ENCODE data around the gene MGME1. TPM values are rescaled to one million over a fixed set of nuclear protein-coding genes. Genes with fewer than 3 reads are reported as not detected.

MGME1 gene
- total RNA-seq, 1 donor = 8.3 TPM

DNA sequence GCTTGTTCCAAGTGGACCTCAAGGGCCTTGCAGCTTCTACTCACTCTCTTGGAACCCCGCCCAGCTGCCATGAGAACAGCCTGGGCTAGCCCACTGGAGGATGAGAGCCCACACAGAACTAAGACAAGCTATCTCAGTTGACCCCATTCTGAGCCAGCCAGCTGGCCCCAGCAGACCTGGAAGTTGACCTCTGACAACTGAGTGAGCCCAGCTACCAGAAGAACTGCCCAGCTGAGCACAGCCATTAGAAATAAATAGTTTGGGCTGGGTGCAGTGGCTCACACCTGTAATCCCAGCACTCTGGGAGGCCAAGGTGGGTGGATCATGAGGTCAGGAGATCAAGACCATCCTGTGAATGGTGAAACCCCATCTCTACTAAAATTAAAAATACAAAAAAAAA is 37.3 kb upstream of the MGME1 start:
- Histone ChIP-seq H3K79me2 (ENCODE audit: insufficient read depth, low read length) (no peaks in the 10 kb centered on the region), H3K27me3 (ENCODE audit: insufficient read depth, low read length) (no peaks in the 10 kb centered on the region), H4K20me1 (ENCODE audit: insufficient read depth, low read length) (no peaks in the 10 kb centered on the region), H3K36me3 (ENCODE audit: insufficient read depth, low read length) (no peaks in the 10 kb centered on the region), H3K4me3 (ENCODE audit: insufficient read depth, low read length) (no peak overlapping the region), H3K4me2 (ENCODE audit: insufficient read depth, low read length) (no peak overlapping the region), H3K27ac (ENCODE audit: low read depth, low read length) (no peak overlapping the region), H2AFZ (ENCODE audit: low read length) (no peak overlapping the region), H3K4me1 (ENCODE audit: insufficient read depth, low read length) (peaks cover 39% of the 10 kb centered on the region), H3K9me3 (ENCODE audit: low read depth, low read length) (no peaks in the 10 kb centered on the region)
- DNase-seq (ENCODE audit: insufficient read length, low spot score, missing footprints) = no peak
- TF ChIP-seq, protein P1, sequence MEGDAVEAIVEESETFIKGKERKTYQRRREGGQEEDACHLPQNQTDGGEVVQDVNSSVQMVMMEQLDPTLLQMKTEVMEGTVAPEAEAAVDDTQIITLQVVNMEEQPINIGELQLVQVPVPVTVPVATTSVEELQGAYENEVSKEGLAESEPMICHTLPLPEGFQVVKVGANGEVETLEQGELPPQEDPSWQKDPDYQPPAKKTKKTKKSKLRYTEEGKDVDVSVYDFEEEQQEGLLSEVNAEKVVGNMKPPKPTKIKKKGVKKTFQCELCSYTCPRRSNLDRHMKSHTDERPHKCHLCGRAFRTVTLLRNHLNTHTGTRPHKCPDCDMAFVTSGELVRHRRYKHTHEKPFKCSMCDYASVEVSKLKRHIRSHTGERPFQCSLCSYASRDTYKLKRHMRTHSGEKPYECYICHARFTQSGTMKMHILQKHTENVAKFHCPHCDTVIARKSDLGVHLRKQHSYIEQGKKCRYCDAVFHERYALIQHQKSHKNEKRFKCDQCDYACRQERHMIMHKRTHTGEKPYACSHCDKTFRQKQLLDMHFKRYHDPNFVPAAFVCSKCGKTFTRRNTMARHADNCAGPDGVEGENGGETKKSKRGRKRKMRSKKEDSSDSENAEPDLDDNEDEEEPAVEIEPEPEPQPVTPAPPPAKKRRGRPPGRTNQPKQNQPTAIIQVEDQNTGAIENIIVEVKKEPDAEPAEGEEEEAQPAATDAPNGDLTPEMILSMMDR (IDR thresholded peaks at IDR 0.05; ENCODE audit: extremely low read depth, low read depth, low read length) = no peak

DNA sequence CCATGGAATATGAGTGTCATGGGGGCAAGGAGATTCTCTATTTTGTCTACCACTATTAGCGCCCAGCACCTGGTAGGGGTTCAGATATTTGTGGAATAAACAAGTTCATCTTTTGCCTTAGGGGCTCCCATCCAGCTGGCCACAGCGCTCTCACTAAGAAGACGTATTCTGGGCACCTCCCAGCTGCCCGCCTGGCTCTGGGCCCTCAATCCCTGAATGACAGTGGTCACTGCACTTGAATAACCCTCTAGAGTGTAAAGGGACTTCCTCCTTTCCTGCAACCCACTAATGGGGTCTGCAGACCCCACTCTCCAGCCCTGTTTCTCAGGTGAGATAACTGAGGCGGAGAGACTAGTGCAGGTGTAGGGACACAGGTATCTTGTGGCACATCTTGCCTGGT is 36.4 kb upstream of the MGME1 start:
- Histone ChIP-seq H3K36me3 (ENCODE audit: insufficient read depth, low read length) (no peaks in the 10 kb centered on the region), H3K4me1 (ENCODE audit: insufficient read depth, low read length) (peaks cover 48% of the 10 kb centered on the region), H3K27ac (ENCODE audit: low read depth, low read length) (no peak overlapping the region), H3K4me2 (ENCODE audit: insufficient read depth, low read length) (no peak overlapping the region), H3K4me3 (ENCODE audit: insufficient read depth, low read length) (no peak overlapping the region), H3K27me3 (ENCODE audit: insufficient read depth, low read length) (no peaks in the 10 kb centered on the region), H2AFZ (ENCODE audit: low read length) (no peak overlapping the region), H3K9me3 (ENCODE audit: low read depth, low read length) (no peaks in the 10 kb centered on the region), H4K20me1 (ENCODE audit: insufficient read depth, low read length) (no peaks in the 10 kb centered on the region), H3K79me2 (ENCODE audit: insufficient read depth, low read length) (no peaks in the 10 kb centered on the region)
- no peak for DNase-seq (ENCODE audit: insufficient read length, low spot score, missing footprints)
- TF ChIP-seq, protein P1 (IDR thresholded peaks at IDR 0.05; ENCODE audit: extremely low read depth, low read depth, low read length) = no peak

DNA sequence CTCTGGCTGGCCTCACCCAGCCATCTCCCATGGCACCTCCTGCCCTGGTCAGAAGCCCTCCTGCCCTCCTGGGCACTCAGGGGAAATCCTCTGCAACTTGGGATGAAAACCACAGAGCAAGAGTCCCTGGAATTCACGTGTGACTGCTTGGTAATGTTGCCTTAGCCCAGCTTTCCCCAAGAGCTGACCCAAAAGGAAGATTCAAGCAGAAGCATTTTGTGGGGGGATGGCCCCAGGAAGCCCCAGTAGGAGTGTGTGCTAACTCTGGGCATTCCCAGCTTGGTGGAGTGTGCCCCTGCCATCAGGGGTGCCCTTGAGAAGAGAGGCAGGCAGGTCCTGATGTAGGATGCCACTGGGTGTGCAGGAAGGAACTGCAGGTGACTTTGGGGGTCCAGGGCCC is 35.7 kb upstream of the MGME1 start:
- Histone ChIP-seq H3K27ac (ENCODE audit: low read depth, low read length) (no peak overlapping the region), H3K4me2 (ENCODE audit: insufficient read depth, low read length) (no peak overlapping the region), H4K20me1 (ENCODE audit: insufficient read depth, low read length) (no peaks in the 10 kb centered on the region), H3K79me2 (ENCODE audit: insufficient read depth, low read length) (no peaks in the 10 kb centered on the region), H3K9me3 (ENCODE audit: low read depth, low read length) (no peaks in the 10 kb centered on the region), H3K36me3 (ENCODE audit: insufficient read depth, low read length) (no peaks in the 10 kb centered on the region), H3K27me3 (ENCODE audit: insufficient read depth, low read length) (no peaks in the 10 kb centered on the region), H3K4me1 (ENCODE audit: insufficient read depth, low read length) (peaks cover 50% of the 10 kb centered on the region), H2AFZ (ENCODE audit: low read length) (no peak overlapping the region), H3K4me3 (ENCODE audit: insufficient read depth, low read length) (no peak overlapping the region)
- DNase-seq (ENCODE audit: insufficient read length, low spot score, missing footprints) = peak; percentile 58
- TF ChIP-seq, protein P1 (IDR thresholded peaks at IDR 0.05; ENCODE audit: extremely low read depth, low read depth, low read length) = no peak

DNA sequence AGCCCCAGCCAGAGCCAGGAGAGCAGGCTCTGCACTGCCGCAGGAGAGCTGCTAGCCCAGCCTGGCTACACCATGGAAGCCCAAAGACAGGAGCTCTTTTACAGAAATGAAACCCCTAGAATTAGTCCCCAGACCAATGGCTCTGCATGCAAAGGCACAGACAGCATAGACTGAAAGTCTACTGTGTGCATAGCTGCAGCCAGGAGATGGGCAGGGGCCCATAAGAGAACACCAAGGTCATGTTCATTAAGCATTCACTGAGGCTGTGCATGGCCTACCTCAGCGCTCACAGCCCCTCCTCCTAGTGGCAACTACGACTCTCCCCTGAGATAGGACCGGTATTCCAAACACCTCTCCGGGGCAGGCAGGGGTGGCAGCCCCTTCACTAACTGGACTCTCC is 35.1 kb upstream of the MGME1 start:
- Histone ChIP-seq H3K27me3 (ENCODE audit: insufficient read depth, low read length) (no peaks in the 10 kb centered on the region), H2AFZ (ENCODE audit: low read length) (no peak overlapping the region), H4K20me1 (ENCODE audit: insufficient read depth, low read length) (no peaks in the 10 kb centered on the region), H3K4me2 (ENCODE audit: insufficient read depth, low read length) (no peak overlapping the region), H3K4me3 (ENCODE audit: insufficient read depth, low read length) (no peak overlapping the region), H3K27ac (ENCODE audit: low read depth, low read length) (peak overlapping the region; percentile 75), H3K4me1 (ENCODE audit: insufficient read depth, low read length) (peaks cover 49% of the 10 kb centered on the region), H3K79me2 (ENCODE audit: insufficient read depth, low read length) (no peaks in the 10 kb centered on the region), H3K9me3 (ENCODE audit: low read depth, low read length) (no peaks in the 10 kb centered on the region), H3K36me3 (ENCODE audit: insufficient read depth, low read length) (no peaks in the 10 kb centered on the region)
- peak; percentile 86 for DNase-seq (ENCODE audit: insufficient read length, low spot score, missing footprints)
- TF ChIP-seq, protein P1 (IDR thresholded peaks at IDR 0.05; ENCODE audit: extremely low read depth, low read depth, low read length) = no peak
